ENCODE data around the gene CSTA.
A peak's percentile ranks its signal among the peaks of the same experiment; 100 is the strongest.

GRCh38 chr3:122299872-122300460 lies 25.1 kb upstream of the CSTA start:
- peak; percentile 60 for TF ChIP-seq CTCF (conservative IDR thresholded peaks at IDR 0.05; ENCODE audit: low read length)
- no peak for TF ChIP-seq EZH2phosphoT487 (IDR thresholded peaks at IDR 0.05; ENCODE audit: borderline replicate concordance)
